MM.1S (cell line): ENCODE results near the gene FOLH1.
"Not testable (repeated sequence)": the region's sequence is repeated elsewhere in the genome, so short reads cannot be mapped to it uniquely, and the experiment has no call there.

ENCODE experiments used
- DNase-seq: peaks from one replicate; pipeline ENCODE4 v3.0.0-alpha.2; 2015
- H2AFZ ChIP-seq: fragments of 300-600 bp; sonication (generic); 2 replicates; pipeline ENCODE4 v1.6.0; 2016; ENCODE audit warnings: antibody characterized with exemption, low read length
- H3F3A ChIP-seq: fragments of 300-600 bp; sonication (generic); 2 replicates; pipeline ENCODE4 v1.6.1; 2016; ENCODE audit warnings: mild to moderate bottlenecking, antibody characterized with exemption, low read length, moderate library complexity, mixed read lengths; ENCODE audit not compliant: insufficient read depth
- H3K27ac ChIP-seq: fragments of 300-600 bp; sonication (generic); 2 replicates; pipeline ENCODE4 v1.5.1; 2016; ENCODE audit warnings: mild to moderate bottlenecking, low read length
- H3K27me3 ChIP-seq: fragments of 300-600 bp; sonication (generic); replicated peaks from 2 replicates; pipeline ENCODE4 v1.6.0; 2016; ENCODE audit warnings: low read length; ENCODE audit not compliant: insufficient read depth
- H3K36me3 ChIP-seq: fragments of 300-600 bp; sonication (generic); replicated peaks from 2 replicates; pipeline ENCODE4 v1.6.1; 2016; ENCODE audit warnings: mild to moderate bottlenecking, low read length, mixed read lengths; ENCODE audit not compliant: insufficient read depth
- H3K4me1 ChIP-seq: fragments of 300-600 bp; sonication (generic); 2 replicates; pipeline ENCODE4 v1.6.1; 2016; ENCODE audit warnings: low read length, mixed read lengths
- H3K4me2 ChIP-seq: fragments of 300-600 bp; sonication (generic); 2 replicates; pipeline ENCODE4 v1.6.0; 2016; ENCODE audit warnings: low read depth, low read length
- H3K4me3 ChIP-seq: fragments of 300-600 bp; sonication (generic); 2 replicates; pipeline ENCODE4 v1.5.1; 2016; ENCODE audit warnings: low read length, mixed read lengths
- H3K79me2 ChIP-seq: fragments of 300-600 bp; sonication (generic); 2 replicates; pipeline ENCODE4 v1.6.1; 2016; ENCODE audit warnings: mixed run types, low read length, mixed read lengths
- H3K9ac ChIP-seq: fragments of 300-600 bp; sonication (generic); 2 replicates; pipeline ENCODE4 v1.6.1; 2016; ENCODE audit warnings: low read length, mixed read lengths
- H3K9me2 ChIP-seq: fragments of 300-600 bp; sonication (generic); replicated peaks from 2 replicates; pipeline ENCODE4 v1.6.1; 2016; ENCODE audit warnings: mild to moderate bottlenecking, low read length, mixed read lengths; ENCODE audit not compliant: insufficient read depth
- H3K9me3 ChIP-seq: fragments of 300-600 bp; sonication (generic); replicated peaks from 2 replicates; pipeline ENCODE4 v1.6.1; 2016; ENCODE audit warnings: mild to moderate bottlenecking, low read length, mixed read lengths; ENCODE audit not compliant: insufficient read depth
- H4K20me1 ChIP-seq: fragments of 300-600 bp; sonication (generic); 2 replicates; pipeline ENCODE4 v1.6.1; 2016; ENCODE audit warnings: mild to moderate bottlenecking, low read length, moderate library complexity, mixed read lengths; ENCODE audit not compliant: insufficient read depth
- EZH2 ChIP-seq: fragments of 300-600 bp; sonication (generic); optimal IDR thresholded peaks from 2 replicates; pipeline ENCODE3; 2017; ENCODE audit warnings: low read depth, mild to moderate bottlenecking, antibody characterized with exemption, low read length, mixed read lengths
- EZH2phosphoT487 ChIP-seq: fragments of 300-600 bp; sonication (generic); IDR thresholded peaks from 2 replicates; pipeline ENCODE4 v1.6.1; 2018; ENCODE audit warnings: antibody characterized with exemption, low read length
- TF ChIP-seq, protein P1 (sequence below): fragments of 300-600 bp; sonication (generic); IDR thresholded peaks from 2 replicates; pipeline ENCODE4 v1.5.1; 2016; ENCODE audit warnings: antibody characterized with exemption, low read length, mixed read lengths

Gene FOLH1

DNA sequence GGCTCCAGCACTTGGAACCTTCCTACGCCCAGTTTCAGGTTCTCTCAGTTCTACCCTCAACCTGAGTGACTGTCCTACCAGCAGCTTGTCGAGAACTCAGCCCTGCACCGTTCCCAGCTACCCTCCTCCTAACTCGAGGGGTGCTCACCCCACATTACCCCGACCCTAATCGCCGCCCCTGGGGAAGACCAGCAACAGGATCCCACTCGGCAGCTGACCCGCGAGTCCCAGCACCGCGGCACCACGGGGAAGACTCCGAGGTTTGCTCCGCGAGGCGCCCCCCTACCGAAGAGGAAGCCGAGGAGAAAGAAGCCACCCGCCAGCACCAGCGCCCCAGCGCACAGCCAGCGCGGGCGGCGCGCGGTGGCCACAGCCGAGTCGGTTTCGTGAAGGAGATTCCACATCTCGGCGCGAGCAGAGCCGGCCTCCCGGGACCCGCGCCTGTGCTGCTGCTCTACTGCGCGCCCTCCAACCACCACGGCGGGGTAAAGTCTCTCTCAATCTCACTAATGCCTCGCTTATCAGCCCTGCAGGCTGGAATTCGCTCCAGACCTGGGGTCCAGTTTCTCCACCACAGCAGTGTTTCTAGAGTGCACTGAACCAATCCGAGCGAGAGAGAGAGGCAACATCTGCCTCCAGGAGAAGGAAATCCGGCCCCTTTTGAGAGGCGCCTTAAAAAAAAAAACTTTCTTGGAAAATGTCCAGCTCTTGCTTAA is at the start of gene FOLH1:
Gene FOLH1, minus strand, starts transcription at position 597 of the 716 bp plus-strand sequence. Its CDS starts 193 bp downstream, at position 404.
- Histone ChIP-seq H3K79me2 (no peaks in the 10 kb centered on the region), H2AFZ (peak within 1 kb of the TSS; percentile 70), H3F3A (no peaks in the 10 kb centered on the region), H3K36me3 (no peaks in the 10 kb centered on the region), H4K20me1 (no peaks in the 10 kb centered on the region), H3K9ac (no peak within 1 kb of the TSS; the same call in 1 of the 2 replicates), H3K27me3 (no peaks in the 10 kb centered on the region), H3K9me3 (no peaks in the 10 kb centered on the region), H3K4me2 (peak within 1 kb of the TSS; percentile 55), H3K9me2 (no peaks in the 10 kb centered on the region), H3K27ac (no peak within 1 kb of the TSS), H3K4me3 (peak within 1 kb of the TSS; percentile 64), H3K4me1 (no peaks in the 10 kb centered on the region)
- peak; percentile 38 for DNase-seq
- no peak for TF ChIP-seq EZH2
- TF ChIP-seq, protein P1, sequence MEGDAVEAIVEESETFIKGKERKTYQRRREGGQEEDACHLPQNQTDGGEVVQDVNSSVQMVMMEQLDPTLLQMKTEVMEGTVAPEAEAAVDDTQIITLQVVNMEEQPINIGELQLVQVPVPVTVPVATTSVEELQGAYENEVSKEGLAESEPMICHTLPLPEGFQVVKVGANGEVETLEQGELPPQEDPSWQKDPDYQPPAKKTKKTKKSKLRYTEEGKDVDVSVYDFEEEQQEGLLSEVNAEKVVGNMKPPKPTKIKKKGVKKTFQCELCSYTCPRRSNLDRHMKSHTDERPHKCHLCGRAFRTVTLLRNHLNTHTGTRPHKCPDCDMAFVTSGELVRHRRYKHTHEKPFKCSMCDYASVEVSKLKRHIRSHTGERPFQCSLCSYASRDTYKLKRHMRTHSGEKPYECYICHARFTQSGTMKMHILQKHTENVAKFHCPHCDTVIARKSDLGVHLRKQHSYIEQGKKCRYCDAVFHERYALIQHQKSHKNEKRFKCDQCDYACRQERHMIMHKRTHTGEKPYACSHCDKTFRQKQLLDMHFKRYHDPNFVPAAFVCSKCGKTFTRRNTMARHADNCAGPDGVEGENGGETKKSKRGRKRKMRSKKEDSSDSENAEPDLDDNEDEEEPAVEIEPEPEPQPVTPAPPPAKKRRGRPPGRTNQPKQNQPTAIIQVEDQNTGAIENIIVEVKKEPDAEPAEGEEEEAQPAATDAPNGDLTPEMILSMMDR = no peak
- TF ChIP-seq EZH2phosphoT487 = no peak

DNA sequence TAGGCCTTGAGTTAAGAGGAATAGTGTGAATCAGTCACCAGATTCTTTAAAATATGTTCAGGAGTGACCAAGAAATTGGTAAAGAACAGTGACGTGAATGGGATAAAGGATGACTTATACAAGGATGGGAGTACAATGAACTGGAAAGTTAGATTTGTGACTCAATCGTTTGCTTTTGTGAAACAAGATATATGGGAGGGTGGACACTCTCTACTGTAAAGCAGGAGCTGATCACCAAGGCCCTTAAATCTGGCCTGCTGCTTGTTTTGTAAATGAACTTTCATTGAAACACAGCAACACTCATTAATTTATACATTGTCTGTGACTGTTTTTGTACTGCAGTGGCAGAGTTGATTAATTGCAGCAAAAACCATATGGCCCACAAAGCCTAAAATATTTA is 46.7 kb upstream of the FOLH1 start:
- H3K4me3 ChIP-seq, H3K27ac ChIP-seq, H3K27me3 ChIP-seq, H3K9me3 ChIP-seq, H3K4me2 ChIP-seq, H3K9ac ChIP-seq, H3K9me2 ChIP-seq, H3F3A ChIP-seq, H2AFZ ChIP-seq, H3K79me2 ChIP-seq, H4K20me1 ChIP-seq, DNase-seq, H3K36me3 ChIP-seq, H3K4me1 ChIP-seq: not testable (repeated sequence)

DNA sequence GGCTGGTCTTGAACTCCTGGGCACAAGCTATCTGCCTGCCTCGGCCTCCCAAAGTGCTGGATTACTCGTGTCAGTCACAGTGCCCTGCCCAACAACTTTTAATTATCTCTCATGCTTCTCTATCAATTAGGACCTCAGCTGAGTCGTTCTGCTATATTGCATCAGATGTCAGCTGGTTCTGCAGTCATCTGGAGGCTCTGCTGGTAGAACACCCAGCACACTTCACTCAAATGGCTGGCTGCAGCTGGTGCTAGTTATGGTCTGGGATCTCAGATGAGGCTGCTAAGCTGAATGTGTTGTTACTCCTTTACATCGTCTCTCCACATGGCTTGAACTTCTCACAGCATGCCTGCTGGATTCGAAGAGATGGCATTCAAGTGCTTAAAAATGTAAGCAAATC is 42.8 kb upstream of the FOLH1 start:
- H3K27ac ChIP-seq, H4K20me1 ChIP-seq, DNase-seq, H3K9ac ChIP-seq, H3K4me2 ChIP-seq, H3K79me2 ChIP-seq, H3K4me1 ChIP-seq, H3K4me3 ChIP-seq, H3K36me3 ChIP-seq, H3K27me3 ChIP-seq, H3K9me3 ChIP-seq, H2AFZ ChIP-seq, H3F3A ChIP-seq, H3K9me2 ChIP-seq: not testable (repeated sequence)

DNA sequence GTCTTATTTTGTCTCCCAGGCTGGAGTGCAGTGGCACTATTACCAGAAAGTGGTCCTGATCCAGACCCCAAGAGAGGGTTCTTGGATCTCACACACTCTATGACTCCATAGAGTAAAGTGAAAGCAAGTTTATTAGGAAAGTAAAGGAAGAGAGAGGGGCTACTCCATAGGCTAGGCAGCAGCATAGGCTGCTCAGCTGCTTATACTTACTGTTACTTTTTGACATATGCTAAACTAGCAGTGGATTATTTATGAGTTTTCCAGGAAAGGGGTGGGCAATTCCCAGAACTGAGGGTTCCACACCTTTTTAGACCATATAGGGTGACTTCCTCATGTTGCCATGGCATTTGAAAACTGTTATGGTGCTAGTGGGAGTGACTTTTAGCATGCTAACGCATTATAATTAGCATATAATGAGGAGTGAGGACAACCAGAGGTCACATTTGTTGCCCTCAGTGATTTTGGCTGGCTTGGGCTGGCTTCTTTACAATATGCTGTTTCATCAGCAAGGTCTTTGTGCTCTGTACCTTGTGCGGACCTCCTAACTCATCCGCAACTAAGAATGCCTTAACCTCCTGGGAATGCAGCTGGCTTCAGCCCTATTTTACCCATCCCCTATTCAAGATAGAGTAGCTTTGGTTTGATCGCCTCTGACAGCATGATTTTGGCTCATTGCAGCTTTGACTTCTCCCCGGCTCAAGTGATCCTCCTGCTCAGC is 42.2 kb upstream of the FOLH1 start:
- not testable (repeated sequence) for H4K20me1 ChIP-seq, H3K27ac ChIP-seq

DNA sequence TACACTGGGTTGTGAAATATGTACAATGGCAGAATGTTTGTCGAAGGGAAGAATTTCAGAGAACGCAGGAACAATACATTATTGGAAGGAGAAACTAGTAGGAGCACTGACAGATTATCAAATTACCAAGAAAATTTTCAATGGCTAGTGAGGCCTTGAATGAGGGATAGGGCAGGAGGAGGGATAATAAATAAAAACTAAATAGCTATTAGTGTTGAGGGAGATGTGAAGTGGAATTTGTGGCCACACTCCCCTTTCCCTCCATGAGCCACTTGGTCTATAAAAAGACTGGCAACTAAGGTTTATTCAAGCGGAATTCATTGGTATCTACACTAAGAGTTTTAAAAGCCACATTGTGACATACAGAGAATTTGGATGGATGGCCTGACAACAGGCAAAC is 41.0 kb upstream of the FOLH1 start:
- H3K9ac ChIP-seq, H4K20me1 ChIP-seq, DNase-seq, H3K27me3 ChIP-seq, H3K79me2 ChIP-seq, H3K9me2 ChIP-seq, H3K4me3 ChIP-seq, H3K4me1 ChIP-seq, H2AFZ ChIP-seq, H3F3A ChIP-seq, H3K4me2 ChIP-seq, H3K27ac ChIP-seq, H3K36me3 ChIP-seq, H3K9me3 ChIP-seq: not testable (repeated sequence)

More for the DNA sequence above, 42.2 kb upstream of the FOLH1 start:
- not testable (repeated sequence) for H3K27me3 ChIP-seq, H3K9me2 ChIP-seq, DNase-seq, H3K4me2 ChIP-seq, H3F3A ChIP-seq, H3K4me3 ChIP-seq, H3K4me1 ChIP-seq, H3K9me3 ChIP-seq, H3K36me3 ChIP-seq, H3K79me2 ChIP-seq, H3K9ac ChIP-seq, H2AFZ ChIP-seq

DNA sequence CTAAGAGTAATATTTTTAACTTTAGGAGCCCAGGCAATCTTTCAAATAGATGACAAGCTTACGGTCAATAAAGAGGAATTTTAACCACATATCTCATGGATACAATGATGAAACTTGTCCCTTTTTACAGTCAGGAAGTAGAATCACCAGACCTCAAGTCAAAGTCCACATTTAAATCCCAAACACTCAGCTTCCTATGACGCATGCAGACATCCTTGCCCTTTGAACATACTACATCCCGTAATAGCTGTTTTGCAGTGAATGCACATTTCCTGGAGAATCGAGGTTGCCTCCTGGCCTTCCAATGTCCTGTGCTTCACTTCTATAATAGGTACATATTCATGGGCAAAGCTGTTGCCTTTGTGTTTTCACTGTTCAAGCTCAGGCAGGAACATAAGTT is 25.3 kb upstream of the FOLH1 start:
- H3K9ac ChIP-seq, H3K9me2 ChIP-seq, H3K79me2 ChIP-seq, H4K20me1 ChIP-seq, H3K9me3 ChIP-seq, H3K36me3 ChIP-seq, H3K4me2 ChIP-seq, H3K27ac ChIP-seq, DNase-seq, H3K27me3 ChIP-seq, H3F3A ChIP-seq, H2AFZ ChIP-seq, H3K4me1 ChIP-seq, H3K4me3 ChIP-seq: not testable (repeated sequence)

DNA sequence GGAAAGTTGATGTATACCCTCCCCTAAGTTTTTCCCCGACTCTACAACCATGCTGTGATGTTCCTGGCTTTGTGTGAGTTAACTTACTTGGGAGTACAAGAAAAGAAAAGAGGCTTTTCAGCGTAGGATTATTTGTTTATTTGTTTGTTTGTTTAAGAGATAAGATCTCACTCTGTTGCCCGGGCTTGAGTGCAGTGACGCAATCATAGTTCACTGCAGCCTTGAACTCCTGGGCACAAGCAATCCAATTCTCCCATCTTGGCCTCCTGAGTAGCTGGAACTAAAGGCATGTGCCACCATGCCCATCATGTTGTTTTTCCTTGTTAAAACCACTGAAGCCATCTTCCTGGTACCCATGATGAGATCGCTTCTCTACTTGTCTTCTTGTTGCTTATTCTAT is 24.6 kb upstream of the FOLH1 start:
- not testable (repeated sequence) for H4K20me1 ChIP-seq, H3K9me3 ChIP-seq, H3K36me3 ChIP-seq, H3K9me2 ChIP-seq, H3K27ac ChIP-seq, H2AFZ ChIP-seq, H3F3A ChIP-seq, H3K27me3 ChIP-seq, H3K79me2 ChIP-seq, H3K4me3 ChIP-seq, H3K9ac ChIP-seq, DNase-seq, H3K4me2 ChIP-seq, H3K4me1 ChIP-seq
